Lung (tissue), 12 donors: ENCODE results near the gene RPL28. TPM values are rescaled to one million over a fixed set of nuclear protein-coding genes. Genes with fewer than 3 reads are reported as not detected.
A peak's percentile ranks its signal among the peaks of the same experiment; 100 is the strongest.

Experiments used
- ATAC-seq: fragments of 200-7000 bp; cut with Tn5 transposase; one replicate; pipeline ENCODE4 v1.9.1; 2020; ENCODE audit warnings: moderate number of reproducible peaks; ENCODE audit not compliant: insufficient read depth, low FRiP score
- DNase-seq, 3 donors: peaks; one replicate each; pipeline ENCODE4 v3.0.0-alpha.2; 2013 to 2017
- H3K27ac ChIP-seq, 2 donors: one replicate each; pipeline ENCODE4 v1.5.1; 2013; ENCODE audit warnings: mild to moderate bottlenecking in 2 of 2, moderate library complexity in 2 of 2, control low read depth in 1 of 2, inconsistent platforms in 1 of 2, low read depth in 1 of 2, low read length in 1 of 2
- H3K27me3 ChIP-seq, 3 donors: one replicate each; pipeline ENCODE4 v1.5.1; 2013; ENCODE audit warnings: low read length in 2 of 3; ENCODE audit not compliant: control insufficient read depth in 3 of 3, insufficient read depth in 3 of 3
- H3K36me3 ChIP-seq, 4 donors: one replicate each; pipeline ENCODE4 v1.5.1; 2013; ENCODE audit warnings: low read length in 4 of 4, mild to moderate bottlenecking in 1 of 4, moderate library complexity in 1 of 4; ENCODE audit not compliant: control insufficient read depth in 4 of 4, insufficient read depth in 4 of 4
- H3K4me1 ChIP-seq, 5 donors: one replicate each; pipeline ENCODE4 v1.5.1; 2013; ENCODE audit warnings: low read length in 5 of 5, mild to moderate bottlenecking in 2 of 5, moderate library complexity in 1 of 5; ENCODE audit not compliant: control insufficient read depth in 5 of 5, insufficient read depth in 5 of 5
- H3K4me3 ChIP-seq: one replicate; pipeline ENCODE4 v1.5.1; 2013; ENCODE audit warnings: mild to moderate bottlenecking, control low read depth, moderate library complexity
- H3K9ac ChIP-seq, 2 donors: one replicate each; pipeline ENCODE4 v1.5.1; 2013; ENCODE audit warnings: low read length in 2 of 2, control low read depth in 1 of 2; ENCODE audit not compliant: insufficient read depth in 1 of 2
- H3K9me3 ChIP-seq, 4 donors: one replicate each; pipeline ENCODE4 v1.5.1; 2013; ENCODE audit warnings: low read length in 3 of 4, mild to moderate bottlenecking in 1 of 4, moderate library complexity in 1 of 4; ENCODE audit not compliant: control insufficient read depth in 4 of 4, insufficient read depth in 3 of 4
- CTCF ChIP-seq: IDR thresholded peaks from 2 replicates; pipeline ENCODE4 v1.5.1; 2012; ENCODE audit warnings: mild to moderate bottlenecking; ENCODE audit errors: control extremely low read depth, extremely low read depth
- WGBS, 2 donors: extraction: QIAGEN DNeasy Blood & Tissue Kit; methylation state at CpG; one replicate each; pipeline ENCODE4 v1.1.7; 2013; 5-methylcytosine and 5-hydroxymethylcytosine counted together
- polyA plus RNA-seq, 2 donors: library from polyadenylated mRNA; stranded (reverse); fragments of 200-250 nt; gene quantifications; one replicate each; pipeline ENCODE4 v1.2.1, GENCODE V29; 2013
- total RNA-seq, 2 donors: library from RNA; depleted of rRNA in 1 of 2; stranded (reverse); fragments of >200 nt in 1 of 2; gene quantifications; one replicate each; pipeline ENCODE4 v1.2.1, GENCODE V29; 2014 to 2021
- donor health status: control.
- donor health status: control.
- donor health status: Bipolar disorder and iron deficiency.
- donor health status: healthy.
- donor health status: DM: yes; HTN: yes; CAD: no.

The RPL28 gene
- total and polyA plus RNA-seq, 4 donors = 272 to 3,086 (median 1,601) TPM

- H3K9me3 ChIP-seq = peaks cover 0 to 4% (median 0%) of the 10 kb centered on the region in 4 donors
- H3K9ac ChIP-seq = no peak overlapping the region
- WGBS, 2 donors = 2 to 3% methylated on average over 32 to 59 of the region's 59 CpGs
- no peak for TF ChIP-seq CTCF
- peak in 1 of 3 donors; percentile 27 for DNase-seq
- H3K27me3 ChIP-seq = peaks cover 4 to 31% (median 11%) of the 10 kb centered on the region in 3 donors
- no peaks in the 10 kb centered on the region for H3K36me3 ChIP-seq
- H3K4me1 ChIP-seq = peaks cover 0 to 21% (median 10%) of the 10 kb centered on the region in 5 donors
- no peak for ATAC-seq
- no peak overlapping the region for H3K27ac ChIP-seq
- H3K4me3 ChIP-seq = no peak overlapping the region
These were observed 16.0 kb upstream of the RPL28 start for GRCh38 chr19:55369653-55370304.

GRCh38 chr19:55370305-55370988 lies 15.3 kb upstream of the RPL28 start, which contains the start of gene IL11:
Gene IL11 (minus strand): TSS chr19:55370463. CDS start chr19:55370310, 153 bp downstream.
- no peaks in the 10 kb centered on the region for H3K36me3 ChIP-seq
- H3K4me1 ChIP-seq = peaks cover 0 to 21% (median 10%) of the 10 kb centered on the region in 5 donors
- ATAC-seq = no peak
- no peak for DNase-seq
- no peak within 1 kb of the TSS for H3K27ac ChIP-seq
- no peak within 1 kb of the TSS for H3K9ac ChIP-seq
- no peak within 1 kb of the TSS for H3K4me3 ChIP-seq
- TF ChIP-seq CTCF = no peak
- H3K27me3 ChIP-seq = peaks cover 4 to 31% (median 11%) of the 10 kb centered on the region in 3 donors
- WGBS, 2 donors = 7 to 12% methylated on average over 23 to 32 of the region's 32 CpGs
- peaks cover 0 to 4% (median 0%) of the 10 kb centered on the region in 4 donors for H3K9me3 ChIP-seq

GRCh38 chr19:55372316-55373081 lies 13.2 kb upstream of the RPL28 start:
- Histone ChIP-seq H3K4me3 (no peak overlapping the region), H3K4me1 (peaks cover 0 to 23% (median 12%) of the 10 kb centered on the region in 5 donors), H3K36me3 (no peaks in the 10 kb centered on the region), H3K27me3 (peaks cover 4 to 43% (median 11%) of the 10 kb centered on the region in 3 donors), H3K9me3 (peaks cover 0 to 4% (median 0%) of the 10 kb centered on the region in 4 donors), H3K9ac (no peak overlapping the region), H3K27ac (no peak overlapping the region)
- ATAC-seq (no peak), DNase-seq (no peak)
- TF ChIP-seq CTCF = no peak
- WGBS, 2 donors = 35 to 36% methylated on average over 24 of the region's 24 CpGs
